GM18507 (cell line): ENCODE measurements around the gene EMX2.

ENCODE experiments used
- DNase-seq: peaks from one replicate; pipeline ENCODE4 v3.0.0; 2011; ENCODE audit warnings: low read depth; ENCODE audit not compliant: insufficient read length; ENCODE audit errors: extremely low spot score
- FAIRE-seq: peaks from 2 replicates; lab custom pipeline; 2011; peaks lifted over from hg19 to GRCh38; lab: Jason Lieb, UNC

EMX2 gene

GRCh38 chr10:117553142-117553814 is 10.7 kb downstream of the EMX2 start:
- FAIRE-seq (no peak), DNase-seq (no peak)

GRCh38 chr10:117553815-117554172 is 11.2 kb downstream of the EMX2 start:
- no peak for DNase-seq
- FAIRE-seq: no peak

GRCh38 chr10:117554241-117554814 is 11.8 kb downstream of the EMX2 start:
- FAIRE-seq (no peak), DNase-seq (no peak)

- no peak for FAIRE-seq
- DNase-seq: no peak
These were observed 12.5 kb downstream of the EMX2 start for GRCh38 chr10:117555017-117555416.

- FAIRE-seq (no peak), DNase-seq (no peak)
These were observed 13.3 kb downstream of the EMX2 start for GRCh38 chr10:117555863-117556262.

GRCh38 chr10:117556356-117556755 is 13.8 kb downstream of the EMX2 start:
- no peak for DNase-seq

GRCh38 chr10:117559712-117560111 is 17.2 kb downstream of the EMX2 start:
- FAIRE-seq: no peak
- no peak for DNase-seq

More at GRCh38 chr10:117556356-117556755, 13.8 kb downstream of the EMX2 start:
- no peak for FAIRE-seq

- FAIRE-seq (no peak), DNase-seq (no peak)
These were observed 18.4 kb downstream of the EMX2 start for GRCh38 chr10:117560942-117561341.

GRCh38 chr10:117562220-117562619 is 19.7 kb downstream of the EMX2 start:
- FAIRE-seq: no peak
- no peak for DNase-seq

- FAIRE-seq (no peak), DNase-seq (no peak)
These were observed 20.6 kb downstream of the EMX2 start for GRCh38 chr10:117562896-117563737.

- FAIRE-seq: no peak
- no peak for DNase-seq
These were observed 21.2 kb downstream of the EMX2 start for GRCh38 chr10:117563780-117564179.

- DNase-seq (no peak), FAIRE-seq (no peak)
These were observed 22.5 kb downstream of the EMX2 start for GRCh38 chr10:117565068-117565467.

- FAIRE-seq: no peak
- no peak for DNase-seq
These were observed 25.8 kb downstream of the EMX2 start for GRCh38 chr10:117568334-117568733.

GRCh38 chr10:117569610-117570390 is 27.3 kb downstream of the EMX2 start:
- FAIRE-seq (no peak), DNase-seq (no peak)

GRCh38 chr10:117570880-117571279 is 28.3 kb downstream of the EMX2 start:
- DNase-seq: no peak
- no peak for FAIRE-seq

GRCh38 chr10:117574498-117575146 is 32.1 kb downstream of the EMX2 start:
- DNase-seq (no peak), FAIRE-seq (no peak)

- FAIRE-seq (no peak), DNase-seq (no peak)
These were observed 35.9 kb downstream of the EMX2 start for GRCh38 chr10:117578490-117578889.

GRCh38 chr10:117578999-117579590 is 36.5 kb downstream of the EMX2 start:
- no peak for FAIRE-seq
- no peak for DNase-seq

- FAIRE-seq (no peak), DNase-seq (no peak)
These were observed 39.4 kb downstream of the EMX2 start for GRCh38 chr10:117581961-117582360.
